HG03039 (cell line): ENCODE results near the gene SLC18B1.

ENCODE experiments used
- ATAC-seq: cut with Tn5 transposase; IDR thresholded peaks from one replicate; pipeline ENCODE4 v1.9.1; 2021; ENCODE audit warnings: mild to moderate bottlenecking, moderate library complexity; ENCODE audit not compliant: unreplicated experiment

Gene SLC18B1

DNA sequence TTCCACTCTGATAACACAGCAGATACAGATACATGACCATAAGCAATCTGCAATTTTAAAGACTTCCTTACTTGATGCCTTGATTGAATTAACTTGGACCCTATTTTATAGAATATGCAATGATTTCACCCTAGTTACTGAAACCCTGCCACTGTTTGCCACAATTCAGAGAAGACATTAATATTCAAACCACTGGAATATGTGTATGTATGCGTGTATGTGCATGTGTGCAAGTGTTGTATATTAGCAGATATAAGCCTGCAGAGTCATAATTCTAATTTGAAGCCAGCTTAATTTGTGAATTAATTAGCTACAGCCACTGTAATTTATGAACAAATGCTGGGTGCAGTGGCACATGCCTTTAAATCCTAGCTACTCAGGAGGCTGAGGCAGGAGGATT, 50.0 kb downstream of the SLC18B1 start:
- no peak for ATAC-seq

DNA sequence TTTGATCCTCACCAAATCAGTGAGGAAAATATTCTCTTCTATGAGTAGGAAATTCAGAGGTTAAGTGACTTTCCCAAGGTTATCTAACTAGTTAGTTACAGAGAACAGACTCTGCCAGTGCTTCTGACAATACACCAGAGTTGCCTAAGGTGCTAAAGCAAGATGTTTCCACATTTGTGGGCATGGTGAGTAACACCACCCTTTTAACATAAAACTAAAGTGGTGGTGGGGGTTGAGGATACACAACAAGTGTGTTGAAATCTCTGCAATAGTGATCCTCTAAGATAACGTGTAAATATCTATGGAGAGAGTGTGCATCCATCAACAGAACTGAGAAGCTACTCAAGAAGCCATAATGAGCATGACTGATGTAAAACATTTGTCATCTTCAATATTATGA, 52.4 kb downstream of the SLC18B1 start:
- ATAC-seq, result no peak

DNA sequence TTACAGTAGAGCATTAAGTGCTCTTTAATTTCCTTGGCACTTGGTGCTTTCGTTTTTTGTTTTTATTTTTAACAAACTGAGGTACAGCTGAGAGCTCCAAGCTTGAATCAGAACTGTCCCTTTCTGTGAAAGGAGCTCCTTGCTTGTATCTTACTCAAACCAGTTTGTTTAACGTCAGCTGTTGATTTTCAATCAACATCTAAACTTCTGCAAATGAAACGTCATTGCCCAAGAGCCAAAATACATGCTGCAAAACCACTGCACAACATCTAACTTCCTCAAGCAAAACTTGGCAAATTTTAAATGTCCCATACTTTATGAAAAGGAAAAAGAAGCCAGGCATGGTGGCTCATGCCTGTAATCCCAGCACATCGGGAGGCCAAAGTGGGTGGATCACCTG, 55.9 kb downstream of the SLC18B1 start:
- ATAC-seq, result no peak

DNA sequence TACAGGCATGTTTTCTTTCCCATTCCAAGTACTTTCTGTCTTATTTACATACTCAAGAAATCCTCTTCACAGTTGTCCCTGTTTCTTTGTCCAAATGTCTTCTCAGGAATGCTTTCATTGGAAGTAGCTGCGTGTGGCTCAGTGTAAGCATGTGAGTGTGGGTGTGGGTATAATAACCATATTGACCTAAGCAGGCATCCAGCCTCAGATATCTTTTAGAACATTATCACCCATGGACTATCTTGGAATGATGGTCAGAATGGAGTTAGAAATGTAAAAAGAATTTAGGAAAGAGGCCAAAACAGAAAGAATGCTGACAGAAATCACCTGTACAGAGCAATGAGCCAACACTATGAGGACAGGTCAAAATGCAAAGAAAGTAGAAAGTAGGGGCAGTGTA, 57.2 kb downstream of the SLC18B1 start:
- no peak for ATAC-seq

DNA sequence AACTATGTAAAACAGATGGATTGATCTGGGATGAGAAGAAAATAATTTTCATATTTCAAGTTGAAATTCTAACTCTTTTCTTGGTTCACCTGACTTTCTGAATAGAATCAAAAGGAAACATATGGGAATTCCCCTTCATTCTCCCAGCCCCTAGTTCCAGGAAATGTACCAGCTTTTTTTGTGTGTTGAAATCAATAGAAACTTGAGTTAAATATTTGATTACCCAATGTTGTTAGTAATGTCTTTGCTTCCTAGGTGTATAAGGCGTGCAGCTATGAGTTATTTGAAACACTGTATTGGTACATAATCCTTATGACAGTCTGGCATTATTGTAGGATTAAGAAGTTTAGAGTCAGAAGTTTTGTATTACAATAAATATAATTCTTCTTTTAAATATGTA, 62.2 kb downstream of the SLC18B1 start:
- no peak for ATAC-seq

DNA sequence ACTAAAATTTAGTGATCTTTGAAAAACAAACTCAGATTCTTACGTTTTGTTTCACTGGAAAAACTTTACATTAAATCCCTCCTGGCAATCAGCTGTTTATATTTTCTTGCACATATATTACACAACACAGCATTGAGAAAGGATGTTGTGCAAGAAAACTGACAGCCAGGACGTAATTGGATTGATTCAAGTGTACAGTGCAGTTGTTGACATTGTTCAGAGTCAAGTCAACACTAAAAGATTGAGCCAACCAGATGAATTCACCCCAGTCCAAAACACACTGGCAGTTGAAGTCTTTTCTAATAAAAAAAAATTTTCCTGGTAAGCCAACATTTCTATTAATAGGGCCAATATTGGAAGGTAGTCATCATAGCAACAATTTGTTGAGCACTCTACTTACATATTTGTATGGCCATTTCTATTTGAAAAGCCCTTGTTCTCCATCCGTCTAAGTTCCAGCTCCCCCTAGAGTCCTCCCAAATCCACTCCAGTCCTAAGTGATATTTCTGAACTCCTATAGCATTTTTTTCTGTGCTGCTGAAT, 63.7 kb downstream of the SLC18B1 start:
- ATAC-seq, result no peak

DNA sequence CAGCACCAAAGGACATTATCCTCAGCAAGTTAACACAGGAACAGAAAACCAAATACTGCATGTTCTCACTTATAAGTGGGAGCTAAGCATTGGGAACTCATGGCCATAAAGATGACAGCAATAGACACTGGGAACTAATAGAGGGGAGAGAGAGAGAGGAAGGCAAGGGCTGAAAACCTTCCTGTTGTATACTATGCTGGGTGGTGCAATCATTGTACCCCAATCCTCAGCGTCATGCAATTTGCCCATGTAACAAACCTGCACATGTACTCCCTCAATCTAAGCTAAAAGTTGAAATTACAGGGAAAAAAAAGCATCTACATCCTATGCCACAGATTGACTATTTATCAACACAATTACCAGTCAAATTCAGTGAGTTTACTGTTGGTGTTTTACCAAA, 64.6 kb downstream of the SLC18B1 start:
- ATAC-seq, result no peak

DNA sequence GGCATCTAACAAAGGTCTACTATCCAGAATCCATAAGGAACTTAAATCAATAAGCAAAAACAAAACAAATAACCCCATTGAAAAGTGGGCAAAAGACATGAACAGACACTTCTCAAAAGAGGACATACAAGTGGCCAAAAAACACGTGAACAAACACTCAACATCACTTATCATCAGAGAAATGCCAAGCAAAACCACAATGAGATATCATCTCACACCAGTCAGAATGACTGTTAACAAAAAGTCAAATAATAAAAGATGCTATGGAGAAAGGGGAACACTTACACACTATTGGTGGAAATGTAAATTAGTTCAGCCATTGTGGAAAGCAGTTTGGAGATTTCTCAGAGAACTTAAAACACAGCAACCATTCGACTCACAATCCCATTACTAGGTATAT, 65.2 kb downstream of the SLC18B1 start:
- no peak for ATAC-seq

DNA sequence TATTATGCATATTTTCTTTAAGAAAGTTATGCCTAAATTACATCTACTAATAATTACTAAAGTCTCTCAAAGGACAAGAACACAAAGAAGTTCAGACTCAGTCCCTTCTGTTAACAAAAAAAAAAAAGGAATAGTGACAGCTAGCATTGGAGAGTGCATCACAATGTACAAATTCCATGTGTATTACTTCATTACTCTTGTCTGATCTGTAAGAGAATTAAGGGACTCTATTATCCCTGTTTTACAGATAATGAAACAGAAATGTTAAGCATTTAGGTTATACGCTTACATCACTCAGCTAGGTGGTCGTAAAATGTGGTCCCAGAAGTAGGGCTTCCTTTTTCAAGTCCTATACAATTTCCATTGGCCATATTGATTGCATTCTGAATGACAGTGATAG, 67.4 kb downstream of the SLC18B1 start:
- no peak for ATAC-seq

DNA sequence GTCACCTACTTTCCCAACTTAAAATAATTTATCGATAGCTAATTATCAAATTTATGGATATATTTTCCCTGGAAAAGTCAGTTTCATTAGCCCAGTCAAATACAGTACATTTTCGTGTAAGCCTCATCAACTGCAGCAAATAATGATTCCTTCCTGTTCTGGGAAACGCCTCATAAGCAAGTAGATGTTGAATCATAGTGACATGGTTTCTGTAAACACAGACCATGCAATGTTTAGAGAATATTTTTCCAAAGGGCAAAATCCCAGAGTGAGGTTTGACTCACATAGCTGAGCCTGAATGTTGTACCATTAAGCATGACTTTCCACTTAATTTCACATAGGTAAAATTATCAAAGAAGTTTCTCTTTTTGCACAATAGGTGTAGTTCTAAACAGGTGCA, 67.9 kb downstream of the SLC18B1 start:
- ATAC-seq, result no peak

DNA sequence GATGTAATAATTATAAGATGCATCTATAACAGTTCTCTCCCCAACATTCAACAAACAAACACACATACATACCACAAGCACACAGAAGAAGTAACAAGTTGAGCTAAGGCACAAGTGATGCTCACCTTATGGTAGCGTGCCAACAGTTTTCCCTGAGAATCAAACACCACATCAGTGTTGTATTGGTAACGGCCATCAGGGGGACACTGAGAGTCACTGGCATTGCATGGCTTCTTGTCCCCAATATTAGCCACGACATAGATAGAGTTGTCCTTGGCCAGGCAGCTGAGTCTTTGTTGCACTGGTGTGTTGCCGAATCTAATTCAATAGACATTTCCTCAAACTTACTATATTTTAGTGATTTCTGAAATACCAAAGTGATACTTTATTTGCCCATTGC, 69.8 kb downstream of the SLC18B1 start:
- no peak for ATAC-seq

DNA sequence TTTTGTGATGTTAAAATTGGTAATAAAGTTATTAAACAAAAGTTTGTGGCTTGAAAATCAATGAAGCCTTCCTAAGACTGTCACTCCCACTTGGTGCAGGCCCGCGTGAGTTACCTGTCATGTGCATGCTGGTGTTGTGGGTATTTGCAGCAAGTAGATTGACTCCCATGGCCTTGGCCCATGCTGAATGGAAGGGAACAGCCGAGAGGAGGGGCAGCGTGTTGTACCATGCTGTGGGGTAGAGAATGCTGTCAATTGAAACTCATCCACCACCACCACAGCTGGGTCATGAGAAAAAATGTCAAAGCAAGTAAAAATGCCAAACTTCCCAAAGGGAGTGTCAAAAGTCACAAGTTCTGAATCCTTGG, 71.8 kb downstream of the SLC18B1 start:
- no peak for ATAC-seq

DNA sequence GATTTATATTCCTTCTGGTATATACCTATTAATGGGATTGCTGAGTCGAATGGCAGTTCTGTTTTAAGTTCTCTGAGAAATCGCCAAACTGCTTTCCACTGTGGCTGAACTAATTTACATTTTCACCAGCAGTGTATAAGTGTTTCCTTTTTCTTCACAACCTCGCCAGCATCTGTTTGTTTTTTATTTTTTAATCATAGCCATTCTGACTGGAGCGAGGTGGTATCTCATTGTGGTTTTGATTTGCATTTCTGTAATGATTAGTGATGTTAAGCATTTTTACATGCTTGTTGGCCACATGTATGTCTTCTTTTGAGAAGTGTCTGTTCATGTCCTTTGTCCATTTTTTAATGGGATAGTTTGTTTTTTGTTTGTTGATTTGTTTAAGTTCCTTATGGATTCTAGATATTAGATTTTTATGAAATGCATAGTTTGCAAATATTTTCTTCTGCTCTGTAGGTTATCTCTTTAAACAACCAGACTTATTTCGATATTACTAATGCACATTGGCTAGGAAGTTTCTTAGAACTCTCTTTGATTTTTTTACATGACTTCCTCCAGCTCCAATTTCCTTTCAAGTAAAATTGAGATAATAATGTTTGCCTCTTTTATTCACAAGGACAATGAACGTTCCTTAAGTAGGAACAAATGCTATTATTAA, 72.4 kb downstream of the SLC18B1 start:
- ATAC-seq, result peak; percentile 71

DNA sequence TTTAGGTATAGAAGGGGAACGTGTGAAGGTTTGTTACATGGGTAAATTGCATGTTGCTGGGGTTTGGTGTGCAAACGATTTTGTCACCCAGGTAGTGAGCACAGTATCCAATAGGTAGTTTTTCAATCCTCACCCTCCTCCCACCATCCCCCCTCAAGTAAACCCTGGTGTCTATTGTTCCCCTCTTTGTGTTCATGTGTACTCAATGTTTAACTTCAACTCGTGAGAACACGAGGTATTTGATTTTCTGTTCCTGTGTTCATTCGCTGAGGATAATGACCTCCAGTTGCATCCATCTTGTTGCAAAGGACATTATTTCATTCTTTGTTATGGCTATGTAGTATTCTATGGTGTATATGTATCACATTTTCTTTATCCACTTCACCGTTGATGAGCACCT, 73.0 kb downstream of the SLC18B1 start:
- ATAC-seq, result no peak

DNA sequence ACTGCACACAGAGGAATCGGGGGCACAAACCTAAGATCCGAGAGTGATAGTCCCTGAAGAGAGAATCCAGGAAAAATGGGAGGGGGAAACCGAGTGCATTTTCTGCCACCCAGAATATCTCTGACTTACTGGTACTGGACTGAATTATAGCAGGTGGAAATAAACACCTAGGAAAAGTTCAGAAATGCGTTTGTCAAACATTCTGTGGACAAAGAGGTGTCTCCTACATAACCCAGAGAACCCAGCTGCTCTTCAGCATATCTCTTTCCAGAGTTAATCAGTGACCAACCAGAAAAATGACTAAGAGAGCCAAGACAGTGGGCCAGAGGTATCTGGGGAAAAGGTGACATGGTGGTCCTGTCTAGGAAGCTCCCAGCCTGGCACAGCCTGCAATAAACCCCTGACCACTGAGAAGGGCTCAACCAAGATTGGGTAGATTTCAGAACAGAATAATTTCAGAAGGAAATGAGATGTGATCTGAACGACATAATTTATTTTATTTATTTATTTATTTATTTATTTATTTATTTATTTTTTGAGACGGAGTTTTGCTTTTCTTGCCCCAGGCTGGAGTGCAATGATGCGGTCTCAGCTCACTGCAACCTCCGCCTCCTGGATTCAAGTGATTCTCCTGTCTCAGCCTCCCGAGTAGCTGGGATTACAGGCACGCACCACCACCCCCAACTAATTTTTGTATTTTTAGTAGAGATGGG, 78.5 kb downstream of the SLC18B1 start:
- ATAC-seq, result no peak
